Mesothelial cell of epicardium (in vitro differentiated cells): Measurements from ENCODE around the gene SMAD2. TPM values are rescaled to one million over a fixed set of nuclear protein-coding genes. Genes with fewer than 3 reads are reported as not detected.

ENCODE experiments used
- DNase-seq, 2 experiments: peaks; one replicate each; pipeline ENCODE4 v3.0.0; 2021; ENCODE audit warnings: low spot score in 2 of 2; ENCODE audit not compliant: unreplicated experiment in 2 of 2
- H3K27ac Mint-ChIP-seq: 2 replicates; pipeline ENCODE4 v1.8.0; 2021; ENCODE audit warnings: mixed read lengths
- H3K27me3 Mint-ChIP-seq: 2 replicates; pipeline ENCODE4 v1.8.0; 2021; ENCODE audit warnings: low read depth, mixed read lengths
- H3K36me3 Mint-ChIP-seq: 2 replicates; pipeline ENCODE4 v1.8.0; 2021; ENCODE audit warnings: mixed read lengths
- H3K4me1 Mint-ChIP-seq: 2 replicates; pipeline ENCODE4 v1.8.0; 2021; ENCODE audit warnings: mixed read lengths
- H3K4me3 Mint-ChIP-seq: 2 replicates; pipeline ENCODE4 v1.8.0; 2021; ENCODE audit warnings: mild to moderate bottlenecking, moderate library complexity, mixed read lengths
- H3K9me3 Mint-ChIP-seq: 2 replicates; pipeline ENCODE4 v1.8.0; 2021; ENCODE audit warnings: mixed read lengths
- CTCF ChIP-seq: fragments of 200-600 bp; sonication (generic); IDR thresholded peaks from one replicate; pipeline ENCODE4 v1.5.0; 2021; ENCODE audit warnings: antibody characterized with exemption; ENCODE audit not compliant: unreplicated experiment
- total RNA-seq: library from RNA; stranded (reverse); gene quantifications from 3 replicates; pipeline ENCODE4 v1.2.1, GENCODE V29; 2021

SMAD2 gene
- total RNA-seq, 1 donor from 2014 or later = 161 TPM

GRCh38 chr18:47798366-47798765 is 132.1 kb downstream of the SMAD2 start:
- peaks cover 27% of the 10 kb centered on the region for H3K27me3 Mint-ChIP-seq
- no peaks in the 10 kb centered on the region for H3K9me3 Mint-ChIP-seq
- H3K36me3 Mint-ChIP-seq = no peaks in the 10 kb centered on the region
- DNase-seq = no peak
- no peak overlapping the region for H3K27ac Mint-ChIP-seq
- TF ChIP-seq CTCF = no peak
- peaks cover 63% of the 10 kb centered on the region for H3K4me1 Mint-ChIP-seq
- H3K4me3 Mint-ChIP-seq = no peak overlapping the region

GRCh38 chr18:47797126-47797525 is 133.3 kb downstream of the SMAD2 start:
- no peak overlapping the region for H3K4me3 Mint-ChIP-seq

GRCh38 chr18:47795434-47795814 is 135.0 kb downstream of the SMAD2 start:
- no peak for TF ChIP-seq CTCF
- H3K36me3 Mint-ChIP-seq = no peaks in the 10 kb centered on the region
- no peak overlapping the region for H3K4me3 Mint-ChIP-seq
- H3K4me1 Mint-ChIP-seq = peaks cover 43% of the 10 kb centered on the region
- peaks cover 25% of the 10 kb centered on the region for H3K27me3 Mint-ChIP-seq
- H3K27ac Mint-ChIP-seq = no peak overlapping the region
- H3K9me3 Mint-ChIP-seq = no peaks in the 10 kb centered on the region
- DNase-seq = no peak

More at GRCh38 chr18:47797126-47797525, 133.3 kb downstream of the SMAD2 start:
- Mint-ChIP-seq H3K27ac (no peak overlapping the region), H3K9me3 (no peaks in the 10 kb centered on the region), H3K36me3 (no peaks in the 10 kb centered on the region), H3K4me1 (peaks cover 59% of the 10 kb centered on the region), H3K27me3 (peaks cover 25% of the 10 kb centered on the region)
- no peak for DNase-seq
- no peak for TF ChIP-seq CTCF

- no peak for DNase-seq
- no peak overlapping the region for H3K27ac Mint-ChIP-seq
- no peak overlapping the region for H3K4me3 Mint-ChIP-seq
- H3K27me3 Mint-ChIP-seq = peaks cover 25% of the 10 kb centered on the region
- no peaks in the 10 kb centered on the region for H3K9me3 Mint-ChIP-seq
- no peak for TF ChIP-seq CTCF
- H3K4me1 Mint-ChIP-seq = peaks cover 38% of the 10 kb centered on the region
- no peaks in the 10 kb centered on the region for H3K36me3 Mint-ChIP-seq
Measured at GRCh38 chr18:47794725-47795433, 135.6 kb downstream of the SMAD2 start.

- Mint-ChIP-seq H3K9me3 (no peaks in the 10 kb centered on the region), H3K4me1 (peaks cover 26% of the 10 kb centered on the region), H3K4me3 (no peak overlapping the region), H3K27ac (no peak overlapping the region), H3K27me3 (peaks cover 30% of the 10 kb centered on the region), H3K36me3 (no peaks in the 10 kb centered on the region)
- DNase-seq = no peak
- no peak for TF ChIP-seq CTCF
Measured at GRCh38 chr18:47793609-47794008, 136.8 kb downstream of the SMAD2 start.
